Stimulated activated CD4-positive, alpha-beta T cell treated with anti-CD3 and anti-CD28 coated beads, TNF-alpha, amount 100 ng/mL, for 4 hours (primary cell): ENCODE results near the gene FRY.
"Not testable (repeated sequence)": the region's sequence is repeated elsewhere in the genome, so short reads cannot be mapped to it uniquely, and the experiment has no call there.

Experiments
- DNase-seq, 3 experiments: peaks; one replicate each; pipeline ENCODE4 v3.0.0-alpha.2; 2020; ENCODE audit warnings: low read depth in 3 of 3

Gene FRY

GRCh38 chr13:32040689-32041088 is 9.1 kb downstream of the FRY start:
- no peak for DNase-seq

- no peak for DNase-seq
Measured at GRCh38 chr13:32041429-32041828, 9.9 kb downstream of the FRY start.

GRCh38 chr13:32042551-32042950 is 11.0 kb downstream of the FRY start:
- DNase-seq = no peak

- DNase-seq = no peak
Measured at GRCh38 chr13:32044446-32044845, 12.9 kb downstream of the FRY start.

GRCh38 chr13:32045537-32045936 is 14.0 kb downstream of the FRY start:
- DNase-seq = no peak

- no peak for DNase-seq
Measured at GRCh38 chr13:32045982-32046785, 14.6 kb downstream of the FRY start.

- DNase-seq = no peak
Measured at GRCh38 chr13:32047088-32047487, 15.5 kb downstream of the FRY start.

- DNase-seq = no peak
Measured at GRCh38 chr13:32047793-32048192, 16.2 kb downstream of the FRY start.

GRCh38 chr13:32048816-32049215 is 17.2 kb downstream of the FRY start:
- no peak for DNase-seq

- DNase-seq = no peak
Measured at GRCh38 chr13:32051156-32051555, 19.6 kb downstream of the FRY start.

- no peak for DNase-seq
Measured at GRCh38 chr13:32056316-32056715, 24.7 kb downstream of the FRY start.

- DNase-seq = not testable (repeated sequence)
Measured at GRCh38 chr13:32057325-32057724, 25.8 kb downstream of the FRY start.

- no peak for DNase-seq
Measured at GRCh38 chr13:32059511-32059984, 28.0 kb downstream of the FRY start.

- no peak for DNase-seq
Measured at GRCh38 chr13:32060401-32060878, 28.9 kb downstream of the FRY start.

- no peak for DNase-seq
Measured at GRCh38 chr13:32063619-32064233, 32.2 kb downstream of the FRY start.

GRCh38 chr13:32067149-32067961 is 35.8 kb downstream of the FRY start:
- DNase-seq = no peak

- no peak for DNase-seq
Measured at GRCh38 chr13:32068255-32068654, 36.7 kb downstream of the FRY start.

GRCh38 chr13:32073180-32073864 is 41.7 kb downstream of the FRY start:
- DNase-seq = no peak

GRCh38 chr13:32075170-32075851 is 43.7 kb downstream of the FRY start:
- DNase-seq = no peak

GRCh38 chr13:32079587-32079986 is 48.0 kb downstream of the FRY start:
- DNase-seq = no peak

GRCh38 chr13:32080328-32080744 is 48.8 kb downstream of the FRY start:
- DNase-seq = no peak
